OCI-LY3 (cell line): ENCODE results near the gene MPC1.

Source experiments
- H2AFZ ChIP-seq: fragments of 200-600, 300-600 bp; shearing (Covaris generic); 2 replicates; pipeline ENCODE4 v1.6.0; 2014; ENCODE audit warnings: antibody characterized with exemption, low read depth, low read length
- H3K27ac ChIP-seq: fragments of 200-600, 300-600 bp; sonication (generic); 2 replicates; pipeline ENCODE4 v1.5.1; 2014; ENCODE audit warnings: mild to moderate bottlenecking, low read length, moderate library complexity, mixed read lengths
- H3K27me3 ChIP-seq: fragments of 200-600, 300-600 bp; sonication (generic); 2 replicates; pipeline ENCODE4 v1.6.1; 2014; ENCODE audit warnings: low read depth, low read length, mixed read lengths
- H3K36me3 ChIP-seq: fragments of 200-600, 300-600 bp; sonication (generic); replicated peaks from 2 replicates; pipeline ENCODE3; 2014; ENCODE audit warnings: low read depth, low read length, mixed read lengths
- H3K4me1 ChIP-seq: fragments of 300-600, 200-600 bp; sonication (generic); 2 replicates; pipeline ENCODE4 v1.6.1; 2014; ENCODE audit warnings: low read length, mixed read lengths
- H3K4me2 ChIP-seq: fragments of 200-600, 300-600 bp; sonication (generic); 2 replicates; pipeline ENCODE4 v1.6.1; 2014; ENCODE audit warnings: low read length, mixed read lengths
- H3K4me3 ChIP-seq: fragments of 300-600, 200-600 bp; sonication (generic); 2 replicates; pipeline ENCODE4 v1.5.1; 2014; ENCODE audit warnings: antibody characterized with exemption, mild to moderate bottlenecking, low read length, moderate library complexity
- H3K79me2 ChIP-seq: fragments of 300-600, 200-600 bp; shearing (Covaris generic); 2 replicates; pipeline ENCODE4 v1.6.1; 2014; ENCODE audit warnings: mild to moderate bottlenecking, low read length, mixed read lengths
- H3K9ac ChIP-seq: fragments of 300-600, 200-600 bp; shearing (Covaris generic); 2 replicates; pipeline ENCODE4 v1.6.0; 2014; ENCODE audit warnings: mild to moderate bottlenecking, low read length, moderate library complexity
- H3K9me3 ChIP-seq: fragments of 200-600, 300-600 bp; shearing (Covaris generic); 2 replicates; pipeline ENCODE4 v1.6.1; 2014; ENCODE audit warnings: low read length, mixed read lengths; ENCODE audit not compliant: insufficient read depth
- H4K20me1 ChIP-seq: fragments of 200-600, 300-600 bp; sonication (generic); 2 replicates; pipeline ENCODE4 v1.6.1; 2016; ENCODE audit warnings: low read length, mixed read lengths; ENCODE audit not compliant: insufficient read depth
- CTCF ChIP-seq: fragments of 200-600, 300-600 bp; sonication (generic); IDR thresholded peaks from 2 replicates; pipeline ENCODE4 v1.5.1; 2014; ENCODE audit warnings: antibody characterized with exemption, low read length, low read depth
- EZH2phosphoT487 ChIP-seq: fragments of 200-600 bp; shearing (Covaris generic); IDR thresholded peaks from 2 replicates; pipeline ENCODE4 v1.6.1; 2018; ENCODE audit warnings: antibody characterized with exemption, mixed run types, low read depth

MPC1 gene

GRCh38 chr6:166360243-166361076, 22.3 kb downstream of the MPC1 start:
- Histone ChIP-seq H2AFZ (no peak overlapping the region), H3K4me2 (no peak overlapping the region), H3K79me2 (no peaks in the 10 kb centered on the region), H3K27me3 (no peaks in the 10 kb centered on the region), H3K4me1 (no peaks in the 10 kb centered on the region), H3K9ac (no peak overlapping the region), H3K27ac (no peak overlapping the region), H3K36me3 (no peaks in the 10 kb centered on the region), H4K20me1 (no peaks in the 10 kb centered on the region), H3K4me3 (no peak overlapping the region), H3K9me3 (no peaks in the 10 kb centered on the region)
- TF ChIP-seq CTCF (no peak), EZH2phosphoT487 (no peak)

- H3K4me2 ChIP-seq: no peak overlapping the region
- no peaks in the 10 kb centered on the region for H3K9me3 ChIP-seq
- H3K9ac ChIP-seq: no peak overlapping the region
- no peak overlapping the region for H3K27ac ChIP-seq
- H2AFZ ChIP-seq: no peak overlapping the region
- H3K4me1 ChIP-seq: peaks cover 8% of the 10 kb centered on the region
- no peak overlapping the region for H3K4me3 ChIP-seq
- no peaks in the 10 kb centered on the region for H3K27me3 ChIP-seq
- TF ChIP-seq CTCF: no peak
- no peak for TF ChIP-seq EZH2phosphoT487
- no peaks in the 10 kb centered on the region for H4K20me1 ChIP-seq
- no peaks in the 10 kb centered on the region for H3K36me3 ChIP-seq
- H3K79me2 ChIP-seq: no peaks in the 10 kb centered on the region
These were observed 27.2 kb downstream of the MPC1 start for GRCh38 chr6:166355552-166355951.

- no peaks in the 10 kb centered on the region for H4K20me1 ChIP-seq
- peaks cover 8% of the 10 kb centered on the region for H3K4me1 ChIP-seq
- no peak overlapping the region for H3K4me3 ChIP-seq
- H3K79me2 ChIP-seq: no peaks in the 10 kb centered on the region
- H3K9me3 ChIP-seq: no peaks in the 10 kb centered on the region
- no peaks in the 10 kb centered on the region for H3K27me3 ChIP-seq
- no peaks in the 10 kb centered on the region for H3K36me3 ChIP-seq
- no peak overlapping the region for H3K4me2 ChIP-seq
- no peak overlapping the region for H3K27ac ChIP-seq
- H3K9ac ChIP-seq: no peak overlapping the region
- H2AFZ ChIP-seq: no peak overlapping the region
- TF ChIP-seq CTCF (no peak), EZH2phosphoT487 (no peak)
These were observed 27.8 kb downstream of the MPC1 start for GRCh38 chr6:166354965-166355364.

- Histone ChIP-seq H3K27ac (no peak overlapping the region), H2AFZ (no peak overlapping the region), H3K27me3 (no peaks in the 10 kb centered on the region), H3K4me2 (no peak overlapping the region), H3K36me3 (no peaks in the 10 kb centered on the region), H3K79me2 (no peaks in the 10 kb centered on the region), H3K4me3 (no peak overlapping the region), H3K9me3 (no peaks in the 10 kb centered on the region), H4K20me1 (no peaks in the 10 kb centered on the region), H3K4me1 (peaks cover 8% of the 10 kb centered on the region), H3K9ac (no peak overlapping the region)
- TF ChIP-seq CTCF (no peak), EZH2phosphoT487 (no peak)
These were observed 28.6 kb downstream of the MPC1 start for GRCh38 chr6:166354143-166354542.
